SK-N-SH (cell line): Measurements from ENCODE around the gene PRPF40A. TPM values are rescaled to one million over a fixed set of nuclear protein-coding genes. Genes with fewer than 3 reads are reported as not detected.

Experiments used
- CTCF ChIA-PET: fragments of 300-600, 350-600 bp; formaldehyde crosslinking; extraction: SDS; loops from one replicate; lab custom pipeline; 2021; lab: Yijun Ruan, JAX
- POLR2A ChIA-PET: fragments of 350-600 bp; sonication (Branson Sonifier 250); formaldehyde crosslinking; extraction: SDS; loops from one replicate; lab custom pipeline; 2020; ENCODE audit warnings: antibody characterized with exemption, inconsistent platforms; lab: Yijun Ruan, JAX
- DNase-seq: peaks from one replicate; pipeline ENCODE4 v3.0.0; 2012
- H2AFZ ChIP-seq: fragments of 200-600 bp; sonication (generic); 2 replicates; pipeline ENCODE4 v1.8.1; 2016; ENCODE audit warnings: antibody characterized with exemption, mild to moderate bottlenecking, low read depth
- H3F3A ChIP-seq: fragments of 200-600 bp; sonication (generic); replicated peaks from 2 replicates; pipeline ENCODE3; 2016; ENCODE audit warnings: antibody characterized with exemption, mild to moderate bottlenecking; ENCODE audit not compliant: insufficient read depth
- H3K27ac ChIP-seq, 2 experiments: fragments of 200-500 bp in 1 of 2; fragments of 200-600 bp in 1 of 2; sonication (Bioruptor generic) in 1 of 2; sonication (generic), shearing (Covaris generic) in 1 of 2; 2 replicates each; pipeline versions ENCODE4 v1.5.1 to v1.6.1; 2014 to 2016; ENCODE audit warnings: low read depth in 2 of 2, inconsistent platforms in 1 of 2, low read length in 1 of 2, mild to moderate bottlenecking in 1 of 2, mixed read lengths in 1 of 2
- H3K27me3 ChIP-seq: fragments of 200-600 bp; sonication (generic), shearing (Covaris generic); 2 replicates; pipeline ENCODE4 v1.6.1; 2016; ENCODE audit warnings: mixed run types; ENCODE audit not compliant: insufficient read depth
- H3K36me3 ChIP-seq, 2 experiments: fragments of 200-500 bp in 1 of 2; fragments of 200-600 bp in 1 of 2; sonication (Bioruptor generic) in 1 of 2; sonication (generic) in 1 of 2; replicated peaks in 1 of 2; 2 replicates each; pipeline versions ENCODE3 to v1.5.1; 2014 to 2016; ENCODE audit warnings: low read length in 1 of 2, mild to moderate bottlenecking in 1 of 2; ENCODE audit not compliant: insufficient read depth in 2 of 2, control insufficient read depth in 1 of 2
- H3K4me1 ChIP-seq, 2 experiments: fragments of 200-500 bp in 1 of 2; fragments of 200-600 bp in 1 of 2; sonication (Bioruptor generic) in 1 of 2; sonication (generic), shearing (Covaris generic) in 1 of 2; 2 replicates each; pipeline versions ENCODE4 v1.5.1 to v1.6.1; 2014 to 2016; ENCODE audit warnings: low read depth in 1 of 2, low read length in 1 of 2, mixed run types in 1 of 2; ENCODE audit not compliant: insufficient read depth in 2 of 2, control insufficient read depth in 1 of 2
- H3K4me2 ChIP-seq: fragments of 200-600 bp; sonication (generic), shearing (Covaris generic); 2 replicates; pipeline ENCODE4 v1.6.1; 2017; ENCODE audit warnings: mixed run types
- H3K4me3 ChIP-seq, 2 experiments: fragments of 200-500 bp in 1 of 2; fragments of 200-600 bp in 1 of 2; sonication (Bioruptor generic) in 1 of 2; sonication (generic), shearing (Covaris generic) in 1 of 2; 2 replicates each; pipeline versions ENCODE4 v1.5.1 to v1.8.1; 2014 to 2016; ENCODE audit warnings: low read depth in 2 of 2, inconsistent platforms in 1 of 2, low read length in 1 of 2, mild to moderate bottlenecking in 1 of 2, mixed read lengths in 1 of 2, moderate library complexity in 1 of 2
- H3K79me2 ChIP-seq: fragments of 200-600 bp; sonication (generic); 2 replicates; pipeline ENCODE4 v1.8.1; 2017; ENCODE audit warnings: mild to moderate bottlenecking; ENCODE audit not compliant: insufficient read depth
- H3K9ac ChIP-seq: fragments of 200-600 bp; sonication (generic); 2 replicates; pipeline ENCODE4 v1.6.1; 2017; ENCODE audit warnings: mixed run types
- H3K9me2 ChIP-seq: fragments of 200-600 bp; sonication (generic); 2 replicates; pipeline ENCODE4 v1.6.1; 2017; ENCODE audit warnings: mixed run types
- H3K9me3 ChIP-seq: fragments of 200-600 bp; sonication (generic); 2 replicates; pipeline ENCODE4 v1.6.1; 2017; ENCODE audit warnings: mixed run types, mild to moderate bottlenecking, moderate library complexity
- H4K20me1 ChIP-seq: fragments of 200-600 bp; sonication (generic); 2 replicates; pipeline ENCODE4 v1.6.1; 2017; ENCODE audit warnings: mild to moderate bottlenecking, mixed run types; ENCODE audit not compliant: insufficient read depth
- CTCF ChIP-seq: fragments of 200-600 bp; sonication (generic); IDR thresholded peaks from 2 replicates; pipeline ENCODE4 v1.6.1; 2017; ENCODE audit warnings: antibody characterized with exemption, mild to moderate bottlenecking, moderate library complexity
- ELF1 ChIP-seq: IDR thresholded peaks from 2 replicates; pipeline ENCODE4 v1.4.0; 2012
- EZH2phosphoT487 ChIP-seq: fragments of 200-600 bp; sonication (generic); IDR thresholded peaks from 2 replicates; pipeline ENCODE4 v1.6.1; 2017; ENCODE audit warnings: low read depth, mixed run types, mild to moderate bottlenecking, antibody characterized with exemption, moderate library complexity, borderline replicate concordance
- FOXJ3 ChIP-seq: sonication (generic); formaldehyde crosslinking; IDR thresholded peaks from 2 replicates; pipeline ENCODE4 v1.5.1; 2020; ENCODE audit warnings: mild to moderate bottlenecking, missing genetic modification reagents
- FOXM1 ChIP-seq: IDR thresholded peaks from 2 replicates; pipeline ENCODE4 v1.4.0; 2012; ENCODE audit warnings: low read depth, mild to moderate bottlenecking
- MXI1 ChIP-seq: IDR thresholded peaks from 2 replicates; pipeline ENCODE4 v1.6.1; 2012; ENCODE audit warnings: mild to moderate bottlenecking, low read depth, low read length, improper control_type of control experiment
- PBX3 ChIP-seq: IDR thresholded peaks from 2 replicates; pipeline ENCODE4; 2012
- POLR2AphosphoS5 ChIP-seq: IDR thresholded peaks from 2 replicates; pipeline ENCODE4 v1.6.1; 2012; ENCODE audit warnings: low read depth, low read length
- REST ChIP-seq: IDR thresholded peaks from 2 replicates; pipeline ENCODE4 v1.6.1; 2012; ENCODE audit warnings: mild to moderate bottlenecking, low read depth, low read length, moderate library complexity
- RFX5 ChIP-seq: IDR thresholded peaks from 2 replicates; pipeline ENCODE4 v1.6.1; 2012; ENCODE audit warnings: mild to moderate bottlenecking, improper control_type of control experiment, low read length
- SMC3 ChIP-seq: IDR thresholded peaks from 2 replicates; pipeline ENCODE4 v1.6.1; 2012; ENCODE audit warnings: low read depth, low read length, improper control_type of control experiment
- TAF1 ChIP-seq: IDR thresholded peaks from 2 replicates; pipeline ENCODE4 v1.6.1; 2012; ENCODE audit warnings: low read depth, mild to moderate bottlenecking, low read length, moderate library complexity, borderline replicate concordance
- TEAD4 ChIP-seq: IDR thresholded peaks from 2 replicates; pipeline ENCODE4 v1.4.0; 2012; ENCODE audit warnings: mild to moderate bottlenecking, borderline replicate concordance; ENCODE audit not compliant: insufficient read depth
- USF1 ChIP-seq: IDR thresholded peaks from 2 replicates; pipeline ENCODE4 v1.4.0; 2012; ENCODE audit warnings: low read depth, borderline replicate concordance
- WGBS: methylation state at CpG from one replicate; pipeline ENCODE4 v1.1.6; 2017; ENCODE audit warnings: low lambda C conversion rate; 5-methylcytosine and 5-hydroxymethylcytosine counted together
- polyA plus RNA-seq, 3 experiments: library from polyadenylated mRNA; depleted of rRNA; stranded (reverse); fragments of >200 nt; gene quantifications; 2 replicates each; pipeline ENCODE4 v1.2.3, GENCODE V29; 2012

PRPF40A gene
- polyA plus RNA-seq, 1 of the 3 experiments (the other 2 are of a cell fraction), result 55.8 TPM

DNA sequence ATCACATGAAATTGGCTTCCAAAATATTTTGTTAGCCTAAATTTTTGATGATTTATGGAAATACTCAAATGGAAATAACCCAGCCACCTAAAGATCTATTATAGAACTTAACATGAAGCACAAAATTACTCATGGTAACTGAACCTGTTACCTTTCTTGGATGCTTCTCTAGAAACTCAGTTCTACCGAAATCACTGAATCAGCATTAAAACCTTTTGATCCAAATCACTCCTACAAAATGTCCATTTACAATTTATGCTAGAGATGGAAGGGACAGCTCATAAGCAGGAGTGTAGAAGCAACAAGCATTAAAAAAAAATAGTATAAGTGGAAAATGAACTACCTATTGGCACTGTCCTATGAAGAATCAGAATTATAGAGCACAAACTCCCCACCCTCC, 2.1 kb downstream of the PRPF40A start:
- Histone ChIP-seq H3F3A (peaks cover 11% of the 10 kb centered on the region), H3K27ac (no peak overlapping the region), H3K36me3 (peaks cover 50% of the 10 kb centered on the region in 2 experiments), H3K27me3 (no peaks in the 10 kb centered on the region), H3K4me2 (peak overlapping the region; percentile 88; the same call in 1 of the 2 replicates), H4K20me1 (peaks cover 45% of the 10 kb centered on the region), H2AFZ (no peak overlapping the region), H3K9ac (no peak overlapping the region), H3K9me2 (no peaks in the 10 kb centered on the region), H3K4me3 (no peak overlapping the region), H3K9me3 (no peaks in the 10 kb centered on the region), H3K79me2 (peaks cover 87% of the 10 kb centered on the region), H3K4me1 (peaks cover 8 to 11% of the 10 kb centered on the region in 2 experiments; a peak in 3 of 4 replicates)
- 94% methylated on average over 1 of the region's 1 CpG for WGBS
- ChIA-PET POLR2A (no interaction called here), CTCF (interaction anchor here (0.6 to 2.1 kb wide), 6 partner anchors 10 to 540 kb away, joined by 3 to 5 read pairs (median 5); partner anchors contain the start of gene STAM2)
- no peak for DNase-seq
- TF ChIP-seq TAF1 (no peak), RFX5 (no peak), CTCF (no peak), SMC3 (no peak), POLR2AphosphoS5 (no peak), MXI1 (no peak), FOXJ3 (CRISPR knock-in tag) (no peak)

GRCh38 chr2:152710713-152711112, 6.5 kb downstream of the PRPF40A start:
- ChIA-PET POLR2A (no interaction called here), CTCF (interaction anchor here (0.7 kb wide), 1 partner anchor 17 kb away, joined by 3 read pairs; no protein-coding TSS in a partner anchor)
- H3K79me2 ChIP-seq, result peaks cover 100% of the 10 kb centered on the region
- no peak overlapping the region for H3K4me3 ChIP-seq
- H3K9ac ChIP-seq, result no peak overlapping the region
- no peak overlapping the region for H2AFZ ChIP-seq
- 86% methylated on average over 2 of the region's 2 CpGs for WGBS
- TF ChIP-seq POLR2AphosphoS5, result no peak
- no peak for TF ChIP-seq REST
- TF ChIP-seq PBX3, result no peak
- TF ChIP-seq FOXM1, result no peak
- no peak for TF ChIP-seq TAF1
- TF ChIP-seq TEAD4, result no peak
- no peak for TF ChIP-seq EZH2phosphoT487
- no peak for TF ChIP-seq ELF1
- no peak for TF ChIP-seq USF1
- no peaks in the 10 kb centered on the region for H3K9me3 ChIP-seq
- peaks cover 72 to 79% of the 10 kb centered on the region in 2 experiments for H3K36me3 ChIP-seq
- peaks cover 71% of the 10 kb centered on the region for H4K20me1 ChIP-seq
- DNase-seq, result no peak
- no peak overlapping the region for H3K4me2 ChIP-seq
- no peak overlapping the region for H3K27ac ChIP-seq
- H3K9me2 ChIP-seq, result no peaks in the 10 kb centered on the region
- H3F3A ChIP-seq, result peaks cover 8% of the 10 kb centered on the region
- H3K4me1 ChIP-seq, result peaks cover 4 to 11% of the 10 kb centered on the region in 2 experiments; a peak in 3 of 4 replicates
- no peaks in the 10 kb centered on the region for H3K27me3 ChIP-seq
